ENCODE data around the gene ST8SIA6. TPM values are rescaled to one million over a fixed set of nuclear protein-coding genes. Genes with fewer than 3 reads are reported as not detected.

ST8SIA6 gene
- polyA plus RNA-seq, 1 donor: 0.71 TPM

DNA sequence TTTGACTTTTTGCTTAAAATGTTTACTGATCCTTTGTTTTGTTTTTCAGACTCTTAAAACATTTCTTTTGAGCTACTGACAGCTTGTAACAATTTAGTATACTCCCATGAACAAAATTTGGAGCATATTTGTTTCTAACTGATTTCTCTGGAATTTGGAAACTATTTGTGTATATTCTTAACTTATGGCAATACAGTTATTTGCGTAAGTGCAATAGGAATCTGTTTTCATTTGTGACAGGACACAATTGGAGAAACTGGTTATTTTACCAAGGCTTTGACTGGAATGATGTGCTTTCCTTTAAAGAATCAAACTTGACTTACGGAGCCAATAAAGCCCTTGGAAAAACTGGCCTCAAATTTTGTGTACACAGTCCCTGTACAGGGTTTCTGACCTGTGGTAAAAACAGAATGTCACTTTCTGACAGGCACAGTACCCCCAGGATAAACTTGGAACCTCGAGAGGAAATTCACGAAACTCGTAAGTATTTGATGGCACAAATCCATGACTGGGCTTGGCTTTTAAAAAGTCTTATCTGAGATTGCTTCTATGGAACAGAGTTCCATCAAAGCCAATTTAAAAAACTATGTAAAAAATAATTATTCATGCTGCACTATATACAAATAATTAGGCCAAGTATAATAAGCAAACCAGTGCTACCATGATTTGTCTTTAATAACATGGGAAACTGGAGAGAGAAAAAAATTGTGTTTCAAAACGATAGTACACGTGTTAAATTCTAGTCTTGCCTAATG is 70.4 kb downstream of the ST8SIA6 start:
- DNase-seq: peak; percentile 8

DNA sequence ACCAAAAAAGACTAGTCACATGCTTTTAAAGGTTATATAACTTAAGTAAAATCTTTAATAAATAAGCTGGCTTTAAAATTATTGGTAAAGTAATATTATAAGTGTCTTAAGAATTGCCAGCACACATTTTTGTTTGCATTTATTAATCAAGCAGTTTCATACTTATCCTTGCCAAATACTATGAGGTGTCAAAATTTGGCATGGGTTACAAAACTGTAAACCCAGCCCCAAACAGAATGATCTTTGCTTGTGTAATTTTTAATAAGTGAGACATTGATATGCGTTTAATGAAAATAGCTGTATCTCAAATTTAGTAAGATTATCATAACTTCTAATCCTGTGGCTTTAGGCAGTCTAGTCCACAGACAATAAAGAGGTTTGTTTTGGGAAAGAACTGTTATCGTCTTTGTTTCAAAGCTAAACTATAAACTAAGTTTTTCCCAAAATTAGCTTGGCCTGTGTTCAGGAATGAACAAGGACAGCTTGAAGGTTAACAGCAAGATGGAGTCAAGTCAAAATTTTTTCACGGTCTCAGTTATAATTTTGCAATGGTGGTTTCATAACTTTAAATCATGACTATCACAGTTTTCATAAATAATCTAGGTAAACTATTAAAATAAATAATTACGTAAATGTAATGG is 72.8 kb downstream of the ST8SIA6 start:
- no peak for DNase-seq

DNA sequence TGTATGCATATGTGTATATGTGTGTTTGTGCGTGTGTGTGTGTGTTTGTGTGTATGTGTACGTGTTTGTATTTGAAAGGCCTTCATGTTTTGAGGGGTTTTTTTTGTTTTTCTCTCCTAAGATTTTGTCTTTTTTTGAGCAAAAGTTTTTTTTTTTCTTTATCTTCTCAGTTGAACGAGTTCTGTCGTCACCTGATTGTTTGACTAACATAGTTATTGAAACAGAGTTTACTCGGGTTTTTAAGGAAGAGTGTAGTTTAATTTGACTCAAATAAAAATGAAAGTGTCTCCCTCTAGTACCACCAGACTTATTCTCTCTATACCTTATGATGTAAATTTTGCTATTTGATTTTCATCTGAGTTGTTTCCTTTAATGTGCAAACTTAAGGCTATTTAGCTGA is 73.5 kb downstream of the ST8SIA6 start:
- no peak for DNase-seq

DNA sequence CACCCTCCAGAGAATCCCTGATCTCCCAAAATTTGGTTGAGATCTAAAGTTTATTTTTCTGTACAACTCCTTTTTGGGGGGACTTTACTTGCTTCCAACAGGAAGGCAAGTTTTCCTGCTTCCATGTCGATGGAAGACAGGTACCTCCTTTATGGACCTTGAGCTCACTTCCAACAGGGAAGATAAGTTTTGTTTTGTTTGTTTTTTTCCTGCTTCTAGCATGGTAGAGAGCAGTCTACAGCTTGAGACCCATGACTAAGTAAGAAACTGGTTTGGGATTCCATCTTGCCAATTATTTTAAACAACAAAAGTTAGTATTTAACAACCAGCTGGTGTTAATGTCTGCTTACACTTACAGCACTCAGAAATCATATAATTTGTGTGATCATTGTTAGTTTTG is 74.4 kb downstream of the ST8SIA6 start:
- DNase-seq: no peak

DNA sequence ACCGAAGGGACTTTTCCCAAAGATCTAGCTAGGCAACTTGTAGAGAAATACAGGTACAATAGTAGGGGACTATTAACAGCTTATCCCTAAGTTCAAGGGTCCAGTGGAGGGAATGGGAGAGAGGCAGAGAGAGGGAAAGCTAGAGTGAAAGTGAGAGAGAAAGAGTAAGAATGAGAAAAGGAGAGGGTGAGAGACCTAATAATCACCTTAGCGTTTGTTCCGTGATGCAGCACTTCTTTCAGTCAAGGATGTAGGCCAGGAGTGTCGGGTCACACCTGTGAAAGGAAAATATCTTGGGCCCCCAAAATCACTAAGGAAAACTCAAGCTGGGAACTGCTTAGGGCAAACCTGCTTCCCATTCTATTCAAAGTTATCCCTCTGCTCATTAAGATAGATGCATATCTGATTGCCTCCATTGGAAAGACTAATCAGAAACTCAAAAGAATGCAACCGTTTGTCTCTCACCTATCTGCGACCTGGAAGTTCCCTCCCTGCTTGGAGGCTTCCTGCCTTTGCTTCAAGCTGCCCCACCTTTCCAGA is 75.2 kb downstream of the ST8SIA6 start:
- no peak for DNase-seq

DNA sequence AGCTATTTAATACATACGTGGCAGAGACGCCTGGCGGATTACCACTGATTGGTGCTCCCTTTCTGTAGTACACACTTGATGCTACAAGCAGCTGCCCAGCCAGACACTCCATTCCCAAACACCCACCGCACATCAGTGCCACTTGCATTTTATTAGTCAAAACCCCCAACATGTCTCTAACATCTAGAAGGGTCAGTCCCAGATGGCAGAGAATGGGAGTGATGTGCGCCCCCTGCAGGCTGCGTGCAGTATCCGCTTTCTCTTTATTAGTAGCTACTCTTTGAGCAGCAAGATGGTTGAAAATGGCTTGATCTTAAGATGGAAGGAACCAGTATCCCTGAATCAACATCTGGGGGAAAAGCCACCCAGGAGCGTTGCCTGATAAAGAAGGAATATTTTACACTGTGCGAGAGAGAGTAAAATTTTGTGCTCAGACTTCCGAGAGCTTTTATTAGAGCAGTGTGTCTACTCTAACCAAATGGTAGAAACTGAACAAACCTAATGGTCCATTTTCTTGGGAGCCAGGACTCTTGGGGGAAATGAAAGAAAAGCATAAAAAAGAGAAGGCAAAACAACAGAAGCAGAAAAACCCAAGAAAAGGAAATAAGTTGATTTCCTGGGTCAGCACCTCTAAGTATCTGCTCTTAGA is 78.3 kb downstream of the ST8SIA6 start:
- no peak for DNase-seq

DNA sequence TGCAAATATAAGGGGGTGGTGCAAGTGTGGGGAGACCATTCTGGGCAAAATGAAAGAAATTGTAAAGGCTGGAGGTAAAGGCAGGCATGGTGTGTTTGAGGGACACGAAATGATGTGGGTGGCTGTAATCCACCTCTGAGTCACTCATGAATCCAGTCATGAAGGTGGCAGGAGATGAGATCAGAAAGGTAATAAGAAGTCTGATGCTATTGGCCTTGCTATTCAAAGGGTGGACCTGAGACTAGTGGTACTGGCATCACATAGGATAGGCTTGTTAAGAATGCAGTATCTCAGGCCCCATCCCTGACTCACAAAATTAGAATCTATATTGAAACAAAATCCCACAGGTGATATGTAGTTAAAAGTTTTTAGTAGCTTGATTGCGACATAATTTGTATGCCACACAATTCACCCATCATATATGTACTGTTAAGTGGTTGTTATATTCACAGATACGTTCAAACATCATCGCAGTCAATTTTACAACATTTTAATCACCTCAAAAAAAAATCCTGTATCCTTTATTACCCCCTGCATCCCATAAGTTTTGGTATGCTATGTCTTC is 85.6 kb downstream of the ST8SIA6 start:
- no peak for DNase-seq

DNA sequence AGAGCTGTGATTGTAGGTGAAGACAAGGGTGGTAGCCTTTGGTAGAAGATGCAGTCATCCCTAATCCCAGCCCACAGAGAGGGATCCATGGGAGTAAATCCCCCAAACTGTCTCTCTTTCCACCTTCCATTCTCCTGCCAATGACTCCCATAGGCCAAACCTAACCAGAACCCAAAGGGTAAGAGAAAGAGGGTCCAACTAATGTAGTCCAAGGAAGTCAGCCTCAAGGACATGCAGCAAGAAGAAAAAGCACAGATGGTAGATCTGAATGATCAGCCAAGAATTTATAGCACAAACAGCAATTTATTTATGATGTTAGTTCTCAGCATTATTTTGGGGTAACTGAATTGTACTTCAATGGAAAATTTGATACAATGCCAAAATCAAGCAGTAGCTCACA is 87.7 kb downstream of the ST8SIA6 start:
- no peak for DNase-seq

DNA sequence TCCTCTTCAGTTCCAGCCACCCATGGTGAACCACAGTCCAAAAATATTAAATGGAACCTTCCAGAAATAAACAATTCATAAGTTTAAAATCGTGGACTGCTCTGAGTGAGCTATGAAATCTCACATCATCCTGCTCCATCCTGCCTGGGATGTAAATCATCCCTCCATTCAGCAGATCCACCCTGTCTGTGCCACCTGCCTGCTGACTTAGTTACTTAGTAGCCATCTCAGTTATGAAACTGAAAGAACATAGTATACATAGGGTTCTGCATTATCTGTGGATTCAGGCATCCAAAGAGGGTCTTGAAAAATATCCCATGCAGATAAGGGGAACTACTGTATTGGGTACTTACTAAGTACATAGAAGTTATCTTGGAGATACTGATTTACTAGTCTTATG is 89.0 kb downstream of the ST8SIA6 start:
- DNase-seq: no peak

DNA sequence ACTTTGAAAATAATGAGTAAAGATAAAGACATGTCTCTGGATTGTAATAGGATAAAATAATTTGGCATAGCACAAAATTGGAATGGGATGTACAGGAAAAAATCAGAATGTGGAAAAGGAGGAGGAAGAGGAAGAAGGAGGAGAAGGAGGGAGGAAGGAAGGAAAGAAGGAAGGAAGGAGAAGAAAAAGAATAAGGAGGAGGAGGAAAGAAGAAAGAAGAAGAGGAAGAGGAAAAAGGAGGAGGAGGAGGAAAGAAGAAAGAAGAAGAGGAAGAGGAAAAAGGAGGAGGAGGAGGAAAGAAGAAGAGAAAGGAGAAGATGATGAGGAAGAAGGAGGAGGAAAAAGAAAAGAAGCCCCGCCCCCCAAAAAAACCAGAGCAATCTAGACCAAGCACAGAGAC is 95.9 kb downstream of the ST8SIA6 start:
- no peak for DNase-seq

DNA sequence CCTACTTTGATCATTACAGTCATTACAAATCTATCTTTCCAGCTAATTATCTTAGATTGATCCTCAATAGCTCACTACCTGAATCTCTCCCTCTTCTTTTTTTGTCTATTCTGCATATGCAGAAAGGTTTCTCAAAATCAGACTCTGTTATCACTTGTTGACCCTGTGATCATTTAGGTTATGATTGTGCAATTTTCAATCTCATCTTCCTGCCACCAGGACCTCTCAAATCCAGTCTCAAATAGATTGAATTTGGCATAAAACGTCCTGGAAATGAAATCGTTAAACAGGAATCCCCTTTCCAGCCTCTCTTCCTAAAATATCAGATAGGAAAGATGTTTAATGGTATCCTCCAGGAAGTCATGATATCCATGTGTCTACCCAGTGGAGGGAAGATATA is 96.6 kb downstream of the ST8SIA6 start:
- no peak for DNase-seq

DNA sequence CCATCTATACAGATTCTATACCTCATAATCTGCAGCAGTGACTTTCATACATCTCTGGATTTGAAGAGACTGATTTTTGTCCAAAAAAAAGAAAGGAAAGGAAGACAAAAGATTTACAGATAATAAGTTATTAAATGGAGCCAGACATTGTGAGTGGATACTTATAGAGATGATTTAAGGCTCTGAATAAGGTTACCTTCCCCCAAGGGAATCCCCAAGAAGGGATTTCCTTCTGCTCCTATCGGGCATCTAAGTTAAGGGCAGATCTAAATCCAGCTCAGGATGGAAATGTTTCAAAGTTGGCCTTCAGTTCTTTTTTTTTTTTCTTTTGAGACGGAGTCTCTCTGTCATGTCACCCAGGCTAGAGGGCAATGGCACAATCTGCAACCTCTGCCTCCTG is 97.6 kb downstream of the ST8SIA6 start:
- no peak for DNase-seq

DNA sequence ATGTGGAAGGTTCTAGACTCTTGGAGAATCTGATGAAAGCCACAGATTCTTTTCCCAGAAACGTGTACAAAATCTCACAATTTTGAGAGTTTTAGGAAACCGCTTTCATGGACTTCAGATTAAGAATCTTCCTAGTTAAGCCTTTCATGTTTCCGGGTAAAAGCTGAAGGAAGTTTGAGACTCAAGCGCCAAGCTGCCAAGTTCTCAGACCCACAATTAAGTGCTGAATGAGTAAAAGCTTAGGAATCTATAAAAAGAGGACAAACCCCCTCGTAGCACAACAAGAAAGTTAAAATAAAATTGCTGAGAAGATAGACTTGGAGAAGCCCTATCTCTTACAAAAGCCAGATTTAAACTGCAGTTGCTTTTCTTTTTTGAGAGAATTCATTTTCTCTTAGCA is 99.6 kb downstream of the ST8SIA6 start:
- no peak for DNase-seq

DNA sequence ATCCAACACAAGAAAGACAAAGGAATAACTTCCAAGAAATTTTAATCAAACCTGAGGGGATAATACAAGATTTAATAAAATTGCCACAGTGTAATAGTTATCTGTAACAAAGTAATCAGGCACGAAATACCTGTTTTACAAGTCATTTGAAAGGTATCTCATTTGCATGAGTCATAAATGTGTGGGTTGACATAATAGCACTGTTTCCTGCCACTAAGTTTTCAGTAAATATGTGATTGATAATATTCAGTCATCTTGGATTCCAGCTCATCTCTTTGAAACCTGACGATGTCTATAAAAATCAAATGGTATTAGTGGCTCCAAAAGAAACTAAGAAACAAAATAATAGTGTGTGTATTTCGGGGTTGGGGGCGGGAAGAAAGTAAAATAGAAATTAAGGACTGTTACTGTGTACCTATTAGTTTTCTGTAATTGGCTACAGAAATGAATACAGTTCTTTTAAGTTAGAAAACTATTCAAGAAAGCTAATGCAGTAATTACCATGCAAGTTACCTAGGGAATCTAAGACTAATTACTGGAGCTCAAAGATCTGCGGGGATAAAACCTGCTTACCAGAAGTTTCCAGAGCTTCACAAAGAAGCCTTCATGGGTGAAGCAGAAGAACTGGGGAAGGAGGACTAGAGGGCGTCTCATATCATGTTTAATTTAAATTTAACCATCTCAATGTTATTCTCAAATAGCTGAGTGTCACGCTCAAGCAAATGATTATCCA is 100.7 kb downstream of the ST8SIA6 start:
- DNase-seq: no peak

DNA sequence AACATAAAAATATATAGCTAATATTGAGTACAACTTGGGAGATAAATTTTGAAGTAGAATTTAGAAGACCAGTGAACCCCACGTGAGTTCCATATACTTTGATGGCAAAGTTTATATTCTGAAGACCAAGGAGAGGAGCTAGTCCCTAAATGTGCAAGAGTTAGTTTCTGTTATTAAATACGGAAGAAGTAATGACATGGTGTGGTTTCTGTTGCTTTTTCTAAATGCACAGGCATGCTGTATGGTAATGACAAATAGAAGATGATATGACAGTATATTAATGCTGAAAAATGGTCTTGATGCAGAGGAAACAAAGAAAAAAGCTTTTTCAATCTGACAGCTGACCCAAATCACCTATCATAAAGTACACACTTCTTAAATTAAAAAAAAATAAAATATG is 101.8 kb downstream of the ST8SIA6 start:
- no peak for DNase-seq

DNA sequence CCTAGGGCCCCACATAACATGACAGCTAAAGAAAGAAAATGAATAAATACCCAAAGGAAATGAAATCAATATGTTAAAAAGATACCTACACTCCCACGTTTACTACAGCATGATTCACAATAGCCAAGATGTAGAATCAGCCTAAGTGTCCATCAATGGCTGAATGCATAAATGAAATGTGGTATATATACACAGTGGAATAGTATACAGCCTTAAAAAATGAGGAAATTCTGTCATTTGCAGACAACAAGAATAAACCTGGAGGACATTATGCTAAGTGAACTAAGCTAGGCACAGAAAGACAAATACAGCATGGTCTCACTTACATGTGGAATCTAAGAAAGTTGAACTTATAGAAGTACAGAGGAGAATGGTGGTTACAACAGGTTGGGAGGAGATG is 102.9 kb downstream of the ST8SIA6 start:
- no peak for DNase-seq

DNA sequence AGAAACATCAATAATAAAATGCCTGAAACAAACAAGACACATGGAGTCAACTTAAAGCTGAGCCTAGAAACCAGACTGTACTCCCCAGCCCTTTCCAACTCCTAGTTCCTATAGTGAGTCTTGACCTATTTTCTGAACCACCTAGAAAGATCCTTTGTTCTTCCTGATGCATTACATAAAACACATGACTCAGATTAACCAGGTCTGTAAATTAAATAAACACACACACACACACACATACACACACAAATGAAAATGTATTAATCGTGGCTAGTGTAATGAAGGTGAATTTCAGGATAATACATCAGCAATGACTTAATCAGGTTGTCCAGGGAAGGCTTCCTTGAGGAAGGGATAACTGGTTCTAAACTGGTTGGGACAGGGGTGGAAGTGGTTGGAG is 104.7 kb downstream of the ST8SIA6 start:
- no peak for DNase-seq

DNA sequence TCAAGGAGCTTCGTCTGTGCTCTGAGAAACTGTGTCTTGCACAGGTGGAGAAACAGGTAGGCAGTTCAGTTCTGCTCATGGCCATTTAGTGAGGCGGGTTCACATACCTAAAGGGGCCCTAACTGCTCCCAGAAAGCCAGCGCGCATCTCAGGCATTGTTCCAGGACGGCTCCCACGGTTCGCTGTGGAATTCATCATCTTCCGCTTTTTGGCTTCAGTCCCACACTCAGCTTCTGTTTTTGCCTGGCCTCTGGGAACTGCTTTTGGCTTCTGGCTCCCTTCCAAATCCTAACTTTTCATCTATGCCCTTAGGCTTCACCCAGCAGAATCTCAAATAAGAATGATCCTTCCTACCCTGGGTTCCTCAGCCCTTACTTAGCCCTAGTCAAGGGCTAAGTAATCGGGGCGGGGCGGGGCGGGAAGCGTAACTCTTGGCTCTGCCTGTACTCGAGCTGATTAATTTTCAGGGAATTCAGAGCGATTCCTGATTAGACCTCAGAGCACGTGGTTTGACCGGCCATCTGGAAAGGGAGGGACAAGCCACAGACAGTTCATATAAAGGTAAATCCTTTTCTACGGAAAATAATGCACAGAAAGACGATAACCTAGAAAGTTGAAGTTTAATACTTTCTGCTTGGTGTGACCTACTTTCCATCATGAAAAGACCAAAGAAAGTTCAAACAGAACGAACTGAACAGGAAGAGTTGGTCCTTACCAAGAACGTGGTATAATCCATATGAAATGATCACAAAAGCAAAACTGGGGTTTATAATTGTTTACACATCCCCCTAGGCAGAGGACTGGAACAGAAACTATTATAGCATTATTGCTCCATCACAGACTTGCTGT is 105.7 kb downstream of the ST8SIA6 start:
- DNase-seq: peak; percentile 38

DNA sequence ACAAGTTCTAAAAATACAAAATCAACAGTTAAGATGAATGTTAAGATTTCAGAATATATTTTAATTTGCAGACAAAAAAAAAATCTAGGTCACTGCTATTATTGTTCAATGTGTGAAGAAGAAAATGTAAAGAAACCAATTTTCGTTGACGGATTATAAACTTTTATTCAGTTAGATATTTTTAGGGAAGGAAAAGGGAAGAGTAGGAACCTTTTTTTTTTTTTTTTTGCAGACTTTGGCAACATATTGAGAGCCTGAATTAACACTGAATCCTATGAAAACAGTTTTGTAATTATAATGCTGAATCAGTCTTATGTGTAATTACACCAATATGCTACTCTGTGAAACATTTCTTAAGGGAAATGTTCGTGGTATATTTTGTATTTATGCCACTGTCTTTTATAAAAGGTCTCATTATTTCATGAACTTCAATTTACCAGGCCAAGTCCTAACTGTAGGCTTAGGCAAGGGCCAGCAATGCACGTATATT is 106.3 kb downstream of the ST8SIA6 start:
- no peak for DNase-seq

DNA sequence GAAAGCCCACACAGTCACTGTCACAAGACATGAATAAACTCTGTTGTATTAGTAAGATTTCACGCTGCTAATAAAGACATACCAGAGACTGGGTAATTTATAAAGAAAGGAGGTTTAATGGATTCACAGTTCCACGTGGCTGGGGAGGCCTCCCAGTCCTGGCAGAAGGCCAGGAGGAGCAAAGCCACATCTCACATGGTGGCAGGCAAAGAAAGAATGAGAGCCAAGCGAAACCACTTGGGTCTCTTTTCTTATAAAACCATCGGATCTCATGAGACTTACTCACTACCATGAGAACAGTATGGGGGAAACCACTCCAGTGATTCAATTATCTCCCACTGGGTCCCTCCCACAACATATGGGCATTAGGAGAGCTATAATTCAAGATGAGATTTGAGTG is 110.2 kb downstream of the ST8SIA6 start:
- peak; percentile 3 for DNase-seq

DNA sequence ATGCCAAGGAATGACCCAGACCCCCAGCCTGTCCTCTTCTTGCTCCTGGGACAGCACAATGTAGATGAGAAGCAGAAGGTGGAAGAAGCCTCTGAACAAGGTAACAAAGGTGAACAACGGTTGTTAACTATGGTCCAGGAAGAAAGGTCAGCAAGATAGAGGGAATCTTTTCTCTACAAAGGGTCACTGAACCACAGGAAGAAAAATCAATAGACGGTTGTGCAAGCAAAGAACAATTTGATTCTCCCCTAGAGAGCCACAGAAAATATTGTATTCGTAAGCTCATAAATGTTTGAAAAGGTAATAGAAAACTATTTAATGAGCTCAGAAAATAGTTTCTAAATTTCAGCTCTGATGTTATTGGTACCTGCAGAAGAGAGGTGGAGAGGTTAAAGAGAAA is 111.3 kb downstream of the ST8SIA6 start:
- no peak for DNase-seq

Data from hindlimb muscle (tissue), 1 donor.